HG03521 (cell line): ENCODE measurements around the gene OR4L1.
"Not testable (repeated sequence)": the region's sequence is repeated elsewhere in the genome, so short reads cannot be mapped to it uniquely, and the experiment has no call there.

Experiments used
- ATAC-seq: cut with Tn5 transposase; IDR thresholded peaks from one replicate; pipeline ENCODE4 v1.9.1; 2021; ENCODE audit warnings: mild to moderate bottlenecking, moderate library complexity; ENCODE audit not compliant: unreplicated experiment

OR4L1 gene, protein sequence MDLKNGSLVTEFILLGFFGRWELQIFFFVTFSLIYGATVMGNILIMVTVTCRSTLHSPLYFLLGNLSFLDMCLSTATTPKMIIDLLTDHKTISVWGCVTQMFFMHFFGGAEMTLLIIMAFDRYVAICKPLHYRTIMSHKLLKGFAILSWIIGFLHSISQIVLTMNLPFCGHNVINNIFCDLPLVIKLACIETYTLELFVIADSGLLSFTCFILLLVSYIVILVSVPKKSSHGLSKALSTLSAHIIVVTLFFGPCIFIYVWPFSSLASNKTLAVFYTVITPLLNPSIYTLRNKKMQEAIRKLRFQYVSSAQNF

DNA sequence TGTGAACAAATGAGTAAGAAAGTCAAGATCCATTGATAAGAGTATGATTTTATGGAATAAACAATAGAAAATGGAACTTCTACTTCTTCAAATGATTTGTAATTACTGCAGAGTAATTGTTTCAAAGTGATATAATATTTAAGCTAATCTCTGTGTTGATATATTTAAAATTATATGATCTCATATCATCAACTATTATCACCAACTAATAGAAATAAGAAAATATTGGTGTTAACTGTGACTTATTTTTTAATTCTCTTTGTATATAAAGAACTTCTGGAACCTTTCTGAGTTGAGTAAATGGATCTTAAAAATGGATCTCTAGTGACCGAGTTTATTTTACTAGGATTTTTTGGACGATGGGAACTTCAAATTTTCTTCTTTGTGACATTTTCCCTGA is at the start of gene OR4L1:
OR4L1 (plus strand) TSS at position 301 of the 400 bp plus-strand sequence; CDS start at position 301, 0 bp downstream.
- no peak for ATAC-seq

GRCh38 chr14:20019257-20019865 is 40.5 kb upstream of the OR4L1 start, which contains the start of gene OR4K14:
Gene OR4K14, minus strand, starts transcription at chr14:20019307. Its CDS starts 4,114 bp downstream, at chr14:20015193.
- no peak for ATAC-seq

DNA sequence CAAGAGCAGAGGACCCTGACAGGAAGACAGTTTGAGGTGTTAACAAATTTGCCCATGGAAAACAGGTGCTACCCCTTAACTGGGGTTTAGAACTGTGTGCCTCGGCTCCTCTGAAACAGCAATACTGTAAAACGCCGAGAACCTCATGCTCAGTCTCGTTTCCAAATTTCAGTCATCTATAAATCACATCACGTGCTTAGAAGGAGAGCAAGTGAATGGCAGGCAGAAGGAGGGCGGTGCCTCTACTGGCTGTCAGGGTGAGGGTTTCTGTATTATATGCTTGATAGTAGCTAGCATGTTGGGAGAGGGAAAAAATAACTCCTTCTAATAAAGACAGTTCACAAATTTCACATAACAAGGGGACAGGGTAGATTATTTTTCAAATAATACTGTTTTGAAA is 28.8 kb upstream of the OR4L1 start:
- ATAC-seq, result no peak

DNA sequence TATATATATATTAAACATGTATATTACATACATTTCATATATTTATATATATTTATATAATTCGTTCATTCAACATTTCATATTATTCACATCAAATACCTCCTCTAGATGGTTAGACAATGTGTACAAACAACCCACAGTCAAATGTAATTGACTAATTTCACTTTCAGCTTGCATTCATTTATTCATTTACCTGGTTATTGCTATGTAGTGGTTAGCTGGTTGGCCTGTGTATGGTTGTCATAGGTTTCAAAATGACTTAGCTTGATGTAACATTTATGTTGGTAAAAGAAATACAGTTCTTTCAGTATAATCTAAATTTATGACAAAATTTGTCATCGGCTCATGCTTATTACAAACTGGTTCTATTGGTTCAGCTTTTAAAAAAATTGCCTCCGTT is 24.4 kb upstream of the OR4L1 start:
- ATAC-seq, result no peak

DNA sequence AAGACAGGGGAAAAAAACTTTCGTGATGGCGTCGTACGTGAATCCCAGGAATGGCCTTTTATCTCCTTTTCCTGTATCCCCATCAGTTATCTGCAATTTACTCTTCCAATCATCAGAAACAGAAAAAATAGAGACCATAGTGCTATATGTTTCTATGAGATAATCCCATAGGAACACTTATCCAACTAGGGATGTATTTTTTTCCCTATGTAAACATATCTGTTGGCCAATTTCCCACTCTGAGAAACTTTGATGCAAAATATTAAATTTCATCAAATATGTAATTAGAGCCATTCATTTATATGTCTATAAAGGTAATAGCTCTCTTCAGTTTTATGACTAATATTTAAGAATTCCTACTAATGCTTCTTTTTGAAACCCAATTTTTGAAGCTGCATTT is 23.9 kb upstream of the OR4L1 start, which contains the start of gene OR4K13:
OR4K13 (minus strand) TSS at position 101 of the 400 bp plus-strand sequence. CDS start 1,280 bp downstream, outside the sequence.
- ATAC-seq, result no peak

DNA sequence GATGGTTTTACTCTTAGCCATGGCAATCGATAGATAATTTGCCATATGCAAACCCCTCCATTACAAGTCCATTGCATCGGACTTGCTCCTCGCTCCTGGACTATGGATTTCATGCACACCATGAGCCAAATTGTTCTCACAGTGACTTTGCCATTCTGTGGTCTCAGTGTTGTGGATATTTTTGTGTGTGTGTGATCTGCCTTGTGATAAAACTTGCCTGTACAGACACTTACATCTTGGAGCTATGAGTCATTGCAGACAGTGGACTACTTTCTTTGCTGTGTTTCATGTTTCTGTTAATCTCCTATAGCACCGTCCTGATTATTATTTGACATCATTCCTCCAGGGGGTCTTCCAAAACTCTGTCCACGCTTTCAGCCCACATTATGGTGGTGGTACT is 15.6 kb upstream of the OR4L1 start:
- ATAC-seq, result no peak

GRCh38 chr14:20048202-20048601 is 11.6 kb upstream of the OR4L1 start:
- ATAC-seq, result no peak

- ATAC-seq, result no peak
Observed at GRCh38 chr14:20092050-20092449, 32.2 kb downstream of the OR4L1 start.

DNA sequence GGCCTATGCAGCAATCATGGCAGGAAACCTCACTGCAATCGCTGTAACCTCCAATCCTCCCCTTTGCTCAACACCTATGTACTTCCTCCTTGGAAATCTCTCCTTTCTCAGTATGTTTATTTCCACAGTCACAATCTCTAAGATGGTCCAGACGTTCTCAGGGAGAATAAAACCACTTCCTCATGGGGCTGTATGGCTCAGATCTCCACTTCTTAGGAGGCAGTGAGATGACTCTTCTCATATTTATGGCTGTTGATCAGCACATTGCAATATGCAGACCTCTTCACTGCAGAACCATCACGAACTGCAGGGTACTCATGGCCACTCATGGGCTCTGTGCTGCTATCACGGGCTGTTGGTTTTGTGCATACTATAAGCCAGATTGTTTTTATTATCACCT is 33.6 kb downstream of the OR4L1 start:
- ATAC-seq, result no peak

GRCh38 chr14:20098926-20099770 is 39.3 kb downstream of the OR4L1 start:
- not testable (repeated sequence) for ATAC-seq

DNA sequence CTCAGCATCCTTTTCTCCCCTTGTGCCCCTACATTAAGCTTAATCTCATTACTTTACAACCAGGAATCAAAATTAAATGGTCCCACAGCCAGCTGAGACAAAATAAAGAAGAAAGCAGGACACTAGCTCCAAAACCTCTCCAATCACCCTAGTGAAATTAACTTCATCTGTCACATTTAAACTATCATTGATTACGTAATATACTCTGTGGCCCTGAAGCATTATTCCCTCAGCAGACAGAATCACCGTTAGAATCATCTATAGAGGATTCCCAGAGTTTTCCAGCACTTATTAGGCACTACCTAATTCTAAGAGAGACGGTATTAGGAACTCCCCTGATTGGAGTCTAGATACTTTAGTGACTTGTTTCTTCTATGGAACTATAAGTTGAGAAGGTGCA is 50.6 kb downstream of the OR4L1 start, which contains the start of gene OR4K17:
OR4K17 (plus strand) TSS at position 302 of the 400 bp plus-strand sequence. CDS start 6,761 bp downstream, outside the sequence.
- ATAC-seq, result no peak
